Stromal cell of bone marrow (primary cell): ENCODE measurements around the gene USP5.
"Not testable (repeated sequence)": the region's sequence is repeated elsewhere in the genome, so short reads cannot be mapped to it uniquely, and the experiment has no call there.

ENCODE experiments used
- DNase-seq: peaks from one replicate; pipeline ENCODE4 v3.0.0-alpha.2; 2012; ENCODE audit warnings: low read depth

USP5 gene

DNA sequence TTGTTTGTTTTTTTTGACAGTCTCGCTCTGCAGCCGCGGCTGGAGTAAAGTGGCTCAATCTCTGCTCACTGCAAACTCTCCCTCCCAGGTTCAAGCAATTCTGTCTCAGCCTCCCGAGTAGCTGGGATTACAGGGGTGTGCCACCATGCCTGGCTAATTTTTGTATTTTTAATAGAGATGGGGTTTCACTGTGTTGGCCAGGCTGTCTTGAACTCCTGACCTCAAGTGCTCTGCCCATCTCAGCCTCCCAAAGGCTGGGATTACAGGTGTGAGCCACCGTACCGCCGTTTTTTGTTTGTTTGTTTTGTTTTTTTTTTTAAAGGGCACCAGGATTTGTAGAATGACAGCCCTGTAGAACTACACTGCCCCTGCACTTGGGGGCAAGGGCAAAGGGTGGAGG lies 36.8 kb downstream of the USP5 start:
- not testable (repeated sequence) for DNase-seq

DNA sequence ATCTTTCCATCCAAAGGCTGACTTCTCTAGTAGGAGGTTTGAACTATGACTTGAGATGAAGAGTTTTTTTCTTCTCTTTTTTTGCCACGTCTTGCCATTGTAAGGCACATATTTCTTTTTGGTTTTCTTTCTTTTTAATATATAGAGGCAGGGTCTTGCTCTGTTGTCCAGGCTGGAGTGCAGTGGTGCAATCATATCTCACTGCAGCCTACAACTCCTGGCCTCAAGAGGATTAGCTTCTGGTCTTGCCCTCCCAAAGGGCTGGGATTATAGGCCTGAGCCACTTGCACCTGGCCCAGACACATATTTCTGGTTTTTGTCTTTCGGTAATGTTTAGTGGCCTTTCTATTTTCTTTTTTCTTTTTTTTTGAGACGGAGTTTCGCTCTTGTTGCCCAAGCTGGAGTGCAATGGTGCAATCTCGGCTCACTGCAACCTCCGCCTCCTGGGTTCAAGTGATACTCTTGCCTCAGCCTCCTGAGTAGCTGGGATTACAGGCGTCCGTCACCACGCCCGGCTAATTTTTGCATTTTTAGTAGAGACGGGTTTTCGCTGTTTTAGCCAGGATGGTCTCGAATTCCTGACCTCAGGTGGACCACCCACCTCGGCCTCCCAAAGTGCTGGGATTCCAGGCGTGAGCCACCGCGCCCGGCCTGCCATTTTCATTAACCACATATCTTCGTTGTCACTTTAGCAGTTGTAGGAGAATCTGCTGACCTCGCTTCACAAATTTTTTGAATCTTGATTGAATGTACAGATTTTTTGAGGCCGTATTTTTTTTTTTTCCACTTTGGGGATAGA lies 38.0 kb downstream of the USP5 start:
- DNase-seq: not testable (repeated sequence)

DNA sequence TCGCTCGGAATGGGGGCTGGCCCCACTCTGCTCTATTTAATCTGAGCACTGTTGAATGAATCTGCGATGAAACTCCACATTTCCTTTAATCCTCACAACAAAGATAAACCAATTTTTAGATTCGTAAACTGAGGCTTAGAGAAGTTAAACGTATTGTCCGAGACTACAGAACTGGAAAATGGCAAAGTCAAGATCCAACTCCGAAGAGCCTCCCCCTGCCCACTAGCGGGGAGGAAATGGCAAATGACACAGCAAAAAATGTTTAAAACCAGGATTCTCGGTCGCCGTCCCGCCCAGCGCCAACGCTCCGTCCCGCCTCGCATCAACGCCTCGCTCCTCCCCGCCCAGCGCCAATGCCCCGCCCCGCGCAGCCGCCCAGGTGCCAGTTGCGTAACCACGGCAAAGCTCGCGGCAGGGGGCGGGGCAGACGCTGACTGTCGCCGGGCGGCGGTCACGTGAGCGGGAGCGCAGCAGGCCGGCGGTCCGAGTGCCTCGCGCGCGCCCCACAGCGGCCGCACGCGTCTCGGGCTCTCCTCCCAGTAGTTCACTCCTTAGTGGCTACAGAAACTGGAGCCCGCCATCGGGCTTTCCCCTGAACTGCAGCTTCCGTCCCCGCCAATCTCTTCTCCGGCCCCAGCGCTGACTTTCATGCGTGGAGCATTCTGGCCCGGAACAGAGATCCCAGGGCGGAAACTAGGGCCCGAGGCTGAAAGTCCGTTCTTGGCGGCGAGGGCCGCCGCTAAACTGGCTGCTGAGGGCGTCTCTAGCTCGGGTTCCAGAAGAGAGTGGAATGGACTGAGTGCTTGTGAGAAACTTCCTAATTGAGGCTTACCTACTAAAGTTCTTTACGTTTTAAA lies 39.1 kb downstream of the USP5 start:
- peak; percentile 91 for DNase-seq

DNA sequence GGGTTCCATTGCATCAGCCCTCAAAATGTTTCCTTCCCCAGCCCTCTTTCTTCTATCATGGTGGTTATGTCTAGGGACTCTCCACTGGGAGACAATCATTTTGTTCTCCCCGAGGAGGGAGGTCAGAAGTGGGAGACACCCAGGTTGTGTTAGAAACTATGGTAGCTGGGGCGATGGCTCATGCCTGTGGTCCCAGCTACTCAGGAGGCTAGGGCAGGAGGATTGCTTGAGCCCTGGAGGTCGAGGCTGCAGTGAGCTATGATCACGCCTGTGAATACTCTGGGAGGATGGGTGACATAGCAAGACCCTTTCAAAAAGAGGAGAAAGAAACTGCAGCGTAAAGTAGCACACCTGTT lies 39.7 kb downstream of the USP5 start:
- no peak for DNase-seq

DNA sequence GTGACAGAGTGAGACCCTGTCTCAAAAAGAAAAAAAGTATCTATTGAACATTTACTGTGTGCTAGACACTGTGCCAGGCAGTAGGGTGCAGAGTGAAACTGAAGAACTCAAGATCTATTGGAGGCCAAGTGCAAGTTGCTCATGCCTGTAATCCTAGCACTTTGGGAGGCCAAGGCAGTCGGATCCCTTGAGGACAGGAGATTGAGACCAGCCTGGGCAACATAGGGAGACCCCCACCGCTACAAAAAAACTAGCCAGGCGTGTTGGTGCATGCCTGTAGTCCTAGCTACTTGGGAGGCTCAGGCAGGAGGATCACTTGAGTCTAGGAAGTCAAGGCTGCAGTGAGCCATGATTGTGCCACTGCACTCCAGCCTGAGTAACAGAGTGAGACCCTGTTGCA lies 40.7 kb downstream of the USP5 start:
- not testable (repeated sequence) for DNase-seq

DNA sequence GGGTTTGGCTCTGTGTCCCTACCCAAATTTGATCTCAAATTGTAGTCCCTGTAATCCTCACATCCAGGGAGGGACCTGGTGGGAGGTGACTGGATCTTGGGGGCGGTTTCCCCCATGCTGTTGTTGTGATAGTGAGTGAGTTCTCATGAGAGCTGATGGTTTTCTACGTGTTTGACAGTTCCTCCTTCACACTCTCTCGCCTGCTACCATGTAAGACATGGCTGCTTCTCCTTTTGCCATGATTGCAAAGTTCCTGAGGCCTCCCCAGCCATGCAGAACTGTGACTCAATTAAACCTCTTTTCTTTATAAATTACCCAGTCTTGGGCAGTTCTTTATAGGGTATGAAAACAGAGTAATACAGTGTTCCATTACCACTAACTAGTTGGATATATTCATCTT lies 42.4 kb downstream of the USP5 start:
- DNase-seq: no peak

DNA sequence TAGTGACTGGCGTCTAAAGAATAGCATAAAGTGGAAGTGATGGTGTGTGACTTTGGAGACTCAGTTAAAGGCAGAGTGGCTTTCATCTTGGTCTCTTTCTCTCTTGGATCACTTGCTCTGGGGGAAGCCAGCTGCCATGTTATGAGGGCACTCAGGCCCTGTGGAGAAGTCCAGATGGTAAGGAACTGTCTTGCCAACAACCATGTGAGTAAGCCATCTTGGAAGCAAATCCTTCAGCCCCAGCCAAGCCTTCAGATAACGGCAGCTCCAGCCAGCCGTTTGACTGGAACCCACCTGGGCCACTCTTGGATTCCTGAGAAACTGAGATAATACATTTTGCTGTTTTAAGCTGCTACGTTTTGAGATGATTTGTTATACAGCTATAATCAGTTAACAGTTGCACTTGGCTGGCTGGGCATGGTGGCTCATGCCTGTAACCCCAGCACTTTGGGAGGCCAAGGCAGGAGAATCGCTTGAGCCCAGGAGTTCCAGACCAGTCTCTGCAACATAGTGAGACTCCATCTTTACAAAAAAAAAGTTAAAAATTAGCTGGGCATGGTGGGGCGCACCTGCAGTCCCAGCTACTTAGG lies 45.0 kb downstream of the USP5 start:
- no peak for DNase-seq

DNA sequence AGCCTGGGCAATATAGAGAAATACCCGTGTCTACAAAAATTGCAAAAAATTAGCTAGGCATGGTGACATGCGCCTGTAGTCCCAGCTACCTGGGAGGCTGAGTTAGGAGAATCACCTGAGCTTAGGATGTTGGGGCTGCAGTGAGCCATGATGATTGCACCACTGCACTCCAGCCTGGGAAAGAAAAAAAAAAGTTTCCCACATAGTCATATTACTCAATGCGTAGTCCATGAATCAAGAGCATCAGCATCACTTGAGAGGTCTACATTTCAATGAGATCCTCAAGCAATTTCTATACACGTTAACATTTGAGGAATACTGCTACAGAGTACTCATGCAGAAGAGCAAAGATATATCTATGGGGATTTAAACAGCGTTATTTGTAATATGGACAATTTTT lies 47.5 kb downstream of the USP5 start:
- DNase-seq: no peak

DNA sequence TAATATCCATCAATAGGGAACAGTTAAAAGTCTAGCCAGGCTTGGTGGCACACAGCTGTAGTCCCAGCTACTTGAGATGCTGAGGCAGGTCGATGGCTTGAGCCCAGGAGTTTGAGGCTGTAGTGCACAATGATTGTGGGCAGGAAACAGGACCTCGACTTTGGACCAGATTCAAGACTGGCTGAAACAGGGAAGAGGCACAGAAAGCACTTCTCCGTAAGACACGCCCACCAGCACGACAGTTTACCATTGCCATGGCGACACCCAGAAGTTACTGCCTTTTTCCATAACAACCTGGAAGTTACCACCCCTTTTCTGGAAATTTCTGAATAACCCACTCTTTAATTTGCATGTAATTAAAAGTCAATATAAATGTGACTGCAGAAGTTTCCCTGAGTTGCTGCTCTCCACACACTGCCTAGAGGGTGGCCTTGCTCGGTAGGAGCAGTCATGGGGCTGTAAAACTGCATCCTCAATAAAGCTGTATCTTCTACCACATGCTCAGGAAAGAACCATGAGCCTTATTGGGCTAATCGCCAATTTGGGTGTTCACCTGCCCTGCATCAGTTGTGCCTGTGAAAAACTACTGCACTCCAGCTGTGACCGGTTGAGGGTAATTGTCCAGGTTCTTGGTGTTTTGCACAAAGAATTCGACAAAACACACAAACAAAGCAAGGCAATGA lies 48.0 kb downstream of the USP5 start:
- DNase-seq: peak; percentile 53

DNA sequence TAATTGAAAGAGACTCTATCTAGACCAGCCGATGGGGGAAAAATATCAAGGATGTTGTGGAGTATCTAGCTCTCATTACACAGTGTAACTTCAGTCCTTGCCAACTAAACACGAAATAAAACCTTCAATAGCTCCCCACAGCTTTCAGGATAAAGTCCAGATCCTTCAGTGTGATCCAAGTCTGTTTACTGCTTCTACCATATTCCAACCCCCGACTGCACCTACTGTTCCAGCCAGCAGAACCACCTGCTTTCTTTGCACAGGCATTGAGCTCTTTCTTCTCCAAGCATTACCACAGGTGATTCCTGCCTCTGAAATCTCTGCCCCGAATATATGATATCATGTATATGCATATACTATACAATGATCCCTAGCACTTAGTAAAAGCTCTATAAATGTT lies 50.5 kb downstream of the USP5 start:
- no peak for DNase-seq

DNA sequence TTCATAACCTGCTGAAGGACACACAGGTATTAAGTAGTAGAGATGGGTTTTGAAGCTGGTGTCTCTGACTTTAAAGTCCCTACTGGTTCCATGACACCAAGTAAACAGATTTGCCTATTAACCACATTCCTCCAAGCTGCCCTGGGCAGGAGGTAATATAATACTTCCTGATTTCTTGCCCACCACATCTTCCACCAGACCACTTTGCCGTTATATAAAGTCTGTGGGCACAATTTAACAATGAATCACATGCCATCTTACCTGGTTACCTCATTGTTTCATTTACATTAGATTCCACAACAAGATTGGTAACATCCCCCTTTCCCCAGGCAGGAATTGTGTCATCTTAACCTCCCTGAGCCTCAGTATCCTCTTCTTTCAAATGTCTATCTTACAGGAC lies 51.8 kb downstream of the USP5 start:
- no peak for DNase-seq

DNA sequence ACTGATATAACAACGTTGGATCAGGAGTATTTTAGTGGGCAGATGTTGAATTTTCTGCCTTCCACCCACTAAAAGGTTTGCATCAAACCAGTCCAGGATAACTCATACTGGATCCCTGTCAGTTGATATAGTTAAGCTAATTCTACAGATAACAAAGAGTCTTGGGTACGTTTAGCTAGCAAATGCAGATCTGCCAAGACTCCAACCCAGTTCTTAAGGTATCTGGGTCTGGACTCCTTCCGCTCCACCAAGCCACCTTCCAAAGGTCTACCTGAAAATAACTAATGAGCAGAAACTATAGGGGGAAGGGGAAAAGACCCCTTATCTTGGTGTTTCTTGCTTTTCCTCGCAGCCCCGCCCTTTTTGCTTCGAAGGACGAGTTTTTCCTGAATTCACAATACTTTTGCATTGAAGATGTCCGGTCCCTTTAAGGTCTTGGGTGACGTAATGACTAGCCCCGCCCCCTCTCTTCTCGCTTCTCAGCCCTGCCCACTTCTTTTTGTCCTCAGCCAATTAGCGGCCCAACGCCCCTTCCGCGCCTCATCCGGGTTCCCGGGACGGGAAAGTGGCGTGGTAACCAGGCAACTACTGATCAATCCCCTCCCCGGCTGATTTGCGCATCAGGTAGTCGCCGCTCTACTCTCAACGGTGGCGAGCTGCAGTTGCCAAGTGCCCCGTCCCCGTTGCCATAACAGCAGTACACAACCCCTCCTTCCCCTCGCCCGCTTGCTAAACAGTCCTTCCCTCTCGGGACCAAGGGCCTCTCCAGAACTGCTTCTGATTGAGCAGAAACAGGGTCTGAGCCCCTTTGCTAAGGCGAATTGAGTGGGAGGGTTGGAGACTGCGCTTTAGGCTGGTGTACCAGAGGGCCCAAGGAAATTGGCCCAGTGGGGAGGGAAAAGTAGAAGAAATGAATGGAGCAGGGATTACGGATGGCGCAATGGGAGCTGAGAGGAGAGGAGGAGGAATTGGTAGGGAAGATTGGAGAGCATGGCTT lies 52.6 kb downstream of the USP5 start, which contains the start of gene LRRC23:
Gene LRRC23, plus strand, starts transcription at position 543 of the 997 bp plus-strand sequence. CDS start 812 bp downstream, outside the sequence.
- peak; percentile 95 for DNase-seq

DNA sequence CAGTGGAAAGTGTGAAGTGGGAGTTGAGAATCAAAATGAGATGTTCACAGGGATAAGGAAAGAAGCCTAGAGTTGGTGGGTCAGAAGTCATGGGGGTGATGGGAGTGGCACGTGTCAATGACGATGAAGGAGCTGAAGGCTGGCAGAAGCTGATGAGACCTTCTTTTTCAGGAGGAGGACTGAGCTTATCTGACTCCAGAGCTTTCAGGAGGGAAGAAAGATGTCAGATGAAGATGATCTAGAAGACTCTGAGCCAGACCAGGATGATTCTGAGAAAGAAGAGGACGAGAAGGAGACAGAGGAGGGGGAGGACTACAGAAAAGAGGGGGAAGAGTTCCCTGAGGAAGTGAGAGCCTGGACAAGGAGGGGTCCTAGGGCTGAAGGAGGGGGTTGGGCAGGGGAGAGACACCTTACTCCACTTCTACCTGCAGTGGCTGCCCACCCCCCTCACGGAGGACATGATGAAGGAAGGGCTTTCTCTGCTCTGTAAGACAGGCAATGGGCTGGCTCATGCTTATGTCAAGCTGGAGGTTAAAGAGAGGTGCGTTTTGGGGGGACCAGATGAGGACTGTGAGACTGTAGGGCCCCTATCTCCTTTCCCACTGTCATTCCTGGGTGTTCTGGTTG lies 53.6 kb downstream of the USP5 start:
- DNase-seq: no peak

DNA sequence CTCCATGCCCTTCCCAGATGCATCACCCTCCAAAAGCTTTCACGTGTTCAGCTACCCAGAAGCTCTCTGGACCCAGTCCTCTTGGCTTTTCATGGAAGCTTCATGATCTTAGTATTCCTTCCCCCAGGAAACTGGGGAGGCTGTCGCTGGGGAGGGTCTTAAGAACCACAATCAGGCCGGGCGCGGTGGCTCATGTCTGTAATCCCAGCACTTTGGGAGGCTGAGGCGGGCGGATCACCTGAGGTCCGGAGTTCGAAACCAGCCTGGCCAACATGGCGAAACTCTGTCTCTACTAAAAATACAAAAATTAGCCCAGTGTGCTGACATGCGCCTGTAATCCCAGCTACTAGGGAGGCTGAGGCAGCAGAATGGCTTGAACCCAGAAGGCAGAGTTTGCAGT lies 56.2 kb downstream of the USP5 start:
- DNase-seq: not testable (repeated sequence)

DNA sequence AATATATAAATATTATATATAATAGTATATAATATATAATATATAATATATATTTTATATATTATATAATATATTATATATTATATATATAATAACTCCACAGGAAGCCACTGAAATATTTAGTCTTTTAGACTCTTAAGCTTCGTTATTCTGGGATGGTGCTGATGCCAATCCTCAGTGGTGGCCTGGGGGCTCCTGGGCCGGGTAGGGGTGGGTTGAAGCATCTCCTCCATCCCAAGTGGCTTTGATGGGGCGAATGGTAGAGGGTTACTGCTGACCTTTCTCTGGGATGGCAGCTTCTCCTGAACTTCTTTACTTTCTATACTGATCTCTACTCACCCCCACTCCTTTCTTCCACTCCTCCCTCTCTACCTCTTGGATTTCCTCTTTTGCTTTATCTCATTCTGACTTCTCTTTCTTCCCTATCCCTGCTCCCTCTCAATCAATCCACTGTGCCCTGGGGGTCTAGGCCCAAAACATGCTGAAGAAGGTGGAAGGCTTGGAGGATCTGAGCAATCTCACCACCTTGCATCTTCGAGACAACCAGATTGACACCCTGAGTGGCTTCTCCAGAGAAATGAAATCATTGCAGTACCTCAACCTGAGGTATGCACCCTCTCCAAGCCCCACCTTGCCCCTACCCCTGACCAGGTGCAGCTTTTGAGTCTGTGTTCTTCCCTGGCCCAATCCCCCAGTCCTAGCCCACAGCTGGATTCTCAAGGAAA lies 57.6 kb downstream of the USP5 start:
- no peak for DNase-seq

DNA sequence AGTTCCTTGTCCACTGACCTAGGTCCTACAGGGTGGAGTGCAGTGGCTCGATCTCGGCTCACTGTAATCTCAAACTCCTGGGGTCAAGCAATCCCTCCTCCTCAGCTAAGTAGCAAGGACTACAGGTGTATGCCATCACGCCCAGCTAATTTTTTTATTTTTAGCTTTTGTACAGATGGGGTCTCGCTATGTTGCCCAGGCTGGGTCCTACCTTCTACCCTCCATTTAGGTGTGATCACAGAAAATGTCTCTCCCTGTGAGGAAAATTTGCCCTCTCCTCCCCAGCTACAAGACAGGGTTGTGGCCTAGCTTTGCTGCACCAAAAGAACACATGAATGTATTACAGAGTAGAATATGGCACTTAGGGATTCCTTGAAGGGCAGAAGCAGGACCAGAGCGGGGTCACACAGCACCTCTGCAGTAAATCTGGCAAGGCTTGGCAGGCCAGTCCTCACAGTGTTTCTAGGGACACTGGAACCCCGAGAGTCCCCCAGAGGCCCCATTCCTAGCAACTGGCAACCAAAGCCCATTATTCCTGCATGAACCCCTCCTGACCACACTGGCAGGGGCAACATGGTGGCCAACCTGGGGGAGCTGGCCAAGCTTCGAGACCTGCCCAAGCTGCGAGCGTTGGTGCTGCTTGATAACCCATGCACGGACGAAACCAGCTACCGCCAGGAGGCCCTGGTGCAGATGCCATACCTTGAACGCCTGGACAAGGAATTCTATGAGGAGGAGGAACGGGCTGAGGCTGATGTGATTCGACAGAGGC lies 60.4 kb downstream of the USP5 start:
- no peak for DNase-seq

DNA sequence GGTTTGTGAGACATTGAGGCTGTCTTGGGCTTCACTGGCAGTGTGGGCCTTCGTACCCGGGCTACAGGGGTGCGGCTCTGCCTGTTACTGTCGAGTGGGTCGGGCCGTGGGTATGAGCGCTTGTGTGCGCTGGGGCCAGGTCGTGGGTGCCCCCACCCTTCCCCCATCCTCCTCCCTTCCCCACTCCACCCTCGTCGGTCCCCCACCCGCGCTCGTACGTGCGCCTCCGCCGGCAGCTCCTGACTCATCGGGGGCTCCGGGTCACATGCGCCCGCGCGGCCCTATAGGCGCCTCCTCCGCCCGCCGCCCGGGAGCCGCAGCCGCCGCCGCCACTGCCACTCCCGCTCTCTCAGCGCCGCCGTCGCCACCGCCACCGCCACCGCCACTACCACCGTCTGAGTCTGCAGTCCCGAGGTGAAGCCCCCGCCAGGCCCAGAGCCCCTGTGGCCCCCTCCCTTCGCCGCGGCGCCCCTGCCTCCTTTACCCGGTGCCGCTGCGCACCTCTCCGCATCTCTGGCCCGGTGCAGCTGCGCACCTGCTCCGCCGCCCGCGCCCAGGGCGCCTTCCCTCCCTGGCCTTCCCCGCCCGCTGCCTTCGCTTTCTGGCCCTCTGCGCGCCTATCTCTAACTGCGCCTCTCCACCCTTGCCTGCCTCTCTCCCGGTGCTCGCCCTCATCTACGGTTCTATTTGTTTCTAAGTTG lies 62.4 kb downstream of the USP5 start, which contains the start of gene ENO2:
Gene ENO2, plus strand, starts transcription at position 335 of the 701 bp plus-strand sequence. CDS start 1,253 bp downstream, outside the sequence.
- no peak for DNase-seq
